Umbilical cord (tissue), 2 donors: ENCODE data around the gene SERTAD2. TPM values are rescaled to one million over a fixed set of nuclear protein-coding genes. Genes with fewer than 3 reads are reported as not detected.
A peak's percentile ranks its signal among the peaks of the same experiment; 100 is the strongest.

Source experiments
- DNase-seq: peaks from one replicate; pipeline ENCODE4 v3.0.0-alpha.2; 2015; ENCODE audit warnings: low spot score
- total RNA-seq: library from RNA; depleted of rRNA; stranded (reverse); fragments of >200 nt; gene quantifications from one replicate; pipeline ENCODE4 v1.2.3, GENCODE V29; 2014; ENCODE audit warnings: low replicate concordance; ENCODE audit not compliant: insufficient read depth

SERTAD2 gene
- total RNA-seq, 1 donor from 2014 or later: 6.3 TPM

DNA sequence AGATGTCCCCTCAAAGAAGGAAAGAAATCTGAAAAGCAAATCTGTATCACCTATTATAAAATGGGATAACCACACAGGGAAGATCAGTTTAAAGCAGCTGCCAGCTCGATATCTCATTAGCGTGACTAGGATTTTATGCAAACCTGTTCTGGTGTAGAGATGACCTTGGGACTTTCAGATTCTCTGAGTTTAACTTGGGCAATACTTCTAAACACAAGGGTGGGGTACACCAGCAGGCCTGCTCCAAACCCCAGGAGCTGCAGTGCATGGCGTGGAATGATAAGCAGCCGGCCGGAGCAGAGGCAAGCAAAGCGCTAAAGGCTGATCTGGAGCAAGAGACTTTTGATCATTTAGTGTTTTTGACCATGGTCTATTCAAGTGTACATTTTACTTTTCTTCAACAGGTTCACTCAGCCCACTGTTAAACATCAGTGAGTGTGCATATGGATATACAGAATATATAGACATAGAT is 4.7 kb downstream of the SERTAD2 start:
- peak; percentile 63 for DNase-seq

DNA sequence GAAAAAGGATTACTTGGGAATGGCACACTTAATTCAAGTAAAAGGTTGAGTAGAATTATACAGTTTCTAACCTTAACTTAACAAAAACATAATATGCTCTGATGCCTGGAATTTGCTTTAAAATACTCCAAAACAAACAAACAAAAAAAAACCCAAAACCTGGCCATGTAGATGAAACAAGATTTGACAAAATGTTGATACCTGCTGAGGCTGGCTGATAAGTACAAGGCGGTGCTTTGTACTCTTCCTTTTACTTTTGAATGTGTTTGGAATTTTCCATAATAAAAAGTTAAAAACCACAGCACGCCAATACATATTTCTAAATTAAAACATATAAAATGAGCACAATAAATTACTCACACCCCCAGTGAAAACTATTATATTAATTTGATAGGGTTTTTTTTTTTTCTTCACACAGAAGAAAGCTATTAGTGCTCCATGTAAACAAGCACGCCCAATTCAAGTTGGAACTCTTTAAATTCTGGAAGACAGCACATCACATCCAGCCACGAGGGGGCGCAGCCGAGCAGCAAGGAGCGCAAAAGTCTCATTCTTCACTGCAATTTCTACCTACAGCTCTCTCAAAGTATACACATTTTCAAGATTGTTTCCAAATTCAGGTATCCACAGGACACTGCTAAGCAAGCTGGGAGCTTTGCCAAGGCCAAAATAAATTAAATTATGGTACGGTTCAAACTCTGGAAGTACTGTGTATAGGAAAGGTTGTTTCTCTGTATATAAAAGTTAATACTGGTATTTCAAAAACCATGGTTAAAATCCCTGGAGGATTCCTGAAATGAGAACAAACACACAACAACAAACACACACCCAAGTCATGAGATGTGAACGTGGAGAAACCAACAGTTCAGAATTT is 7.5 kb downstream of the SERTAD2 start:
- DNase-seq: peak; percentile 84

DNA sequence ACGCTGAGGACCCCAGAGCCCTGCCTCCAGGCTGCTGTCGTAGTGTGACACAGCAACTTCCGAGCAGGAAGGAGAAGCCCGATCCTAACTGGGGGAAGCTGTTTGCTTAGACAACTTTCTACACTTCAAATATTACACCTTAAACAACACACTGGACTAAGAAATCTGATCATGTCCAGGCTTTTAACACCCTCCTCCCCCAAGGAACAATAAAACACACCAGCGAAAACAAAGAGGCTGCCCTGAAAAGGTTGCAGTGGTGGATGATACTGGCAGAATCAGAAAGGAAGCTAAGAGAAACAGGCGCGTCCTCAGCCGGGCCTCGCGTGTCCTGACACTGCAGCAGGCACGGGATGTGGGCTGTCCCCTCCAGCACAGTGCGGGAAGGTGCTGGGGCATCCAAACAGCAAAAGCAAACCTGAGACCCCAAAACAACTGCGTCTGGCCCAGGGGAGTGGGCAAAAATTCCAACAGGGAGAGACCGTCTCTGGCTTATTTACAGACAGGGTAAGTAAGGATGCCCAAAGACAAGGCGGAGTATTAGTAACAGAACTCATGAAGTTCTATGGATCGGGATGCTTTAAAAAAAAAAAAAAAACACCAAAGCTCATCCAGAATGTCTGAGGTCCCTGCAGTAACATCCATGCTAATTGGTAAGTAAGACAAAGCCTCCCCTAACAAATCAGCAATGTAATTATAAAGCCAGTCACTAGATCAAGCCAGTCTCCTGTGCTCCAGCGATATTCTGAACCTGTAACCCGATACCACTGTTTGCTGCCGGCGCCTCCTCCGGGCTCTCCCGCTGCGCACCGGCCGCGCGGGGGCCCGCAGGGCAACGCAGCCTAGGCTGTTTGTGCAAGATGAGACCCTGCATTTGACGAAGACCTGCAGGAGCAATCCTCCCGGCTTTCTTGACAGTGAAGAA is 9.0 kb downstream of the SERTAD2 start:
- DNase-seq: peak; percentile 95

DNA sequence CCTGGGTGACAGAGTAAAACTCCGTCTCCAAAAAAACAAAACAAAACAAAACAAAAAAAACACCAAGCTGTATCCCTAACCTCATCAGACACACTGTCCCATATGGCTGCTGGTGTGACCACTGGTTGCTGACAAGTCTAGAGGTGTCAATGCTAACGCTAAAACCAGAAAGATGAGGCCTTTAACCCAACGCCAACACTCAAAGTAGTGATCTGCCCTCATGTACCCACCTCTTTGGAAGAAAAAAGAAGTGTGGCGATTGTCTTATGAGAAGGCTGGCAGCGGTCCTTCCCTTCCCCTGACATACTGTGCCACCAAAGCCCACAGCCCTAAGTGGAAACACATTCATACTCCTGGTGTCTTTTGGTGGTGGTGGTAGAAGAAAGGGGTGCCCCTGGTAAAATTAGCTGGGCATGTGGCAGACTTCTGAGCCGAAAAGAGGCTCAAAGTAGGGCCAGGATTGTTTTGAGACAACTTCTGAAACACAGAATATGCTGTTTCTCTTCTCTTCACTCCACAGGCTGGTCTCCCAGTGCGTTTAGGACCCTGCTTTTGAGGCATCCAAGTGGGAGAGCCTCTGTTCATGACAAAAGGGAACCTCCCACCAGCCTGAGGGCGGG is 9.8 kb downstream of the SERTAD2 start:
- no peak for DNase-seq

DNA sequence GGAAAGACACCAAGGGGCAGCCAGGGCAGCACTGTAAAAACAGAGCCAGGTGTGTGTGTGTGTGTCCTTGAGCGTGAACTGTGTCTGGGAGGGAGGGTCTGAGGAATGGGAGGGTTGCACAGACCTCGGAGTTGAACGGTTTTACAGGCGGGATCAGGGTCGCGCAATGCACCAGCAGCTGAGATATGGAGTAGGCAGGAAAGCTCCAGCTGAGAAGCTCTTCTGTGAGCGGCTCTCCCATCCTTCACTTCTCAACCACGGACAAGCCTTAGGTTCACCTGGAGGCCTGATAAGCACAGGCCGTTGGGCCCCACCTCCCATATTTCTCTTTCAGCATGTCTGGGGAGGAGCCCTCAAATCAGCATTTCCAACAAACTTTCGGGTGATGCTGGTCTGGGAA is 12.1 kb downstream of the SERTAD2 start:
- DNase-seq: no peak

DNA sequence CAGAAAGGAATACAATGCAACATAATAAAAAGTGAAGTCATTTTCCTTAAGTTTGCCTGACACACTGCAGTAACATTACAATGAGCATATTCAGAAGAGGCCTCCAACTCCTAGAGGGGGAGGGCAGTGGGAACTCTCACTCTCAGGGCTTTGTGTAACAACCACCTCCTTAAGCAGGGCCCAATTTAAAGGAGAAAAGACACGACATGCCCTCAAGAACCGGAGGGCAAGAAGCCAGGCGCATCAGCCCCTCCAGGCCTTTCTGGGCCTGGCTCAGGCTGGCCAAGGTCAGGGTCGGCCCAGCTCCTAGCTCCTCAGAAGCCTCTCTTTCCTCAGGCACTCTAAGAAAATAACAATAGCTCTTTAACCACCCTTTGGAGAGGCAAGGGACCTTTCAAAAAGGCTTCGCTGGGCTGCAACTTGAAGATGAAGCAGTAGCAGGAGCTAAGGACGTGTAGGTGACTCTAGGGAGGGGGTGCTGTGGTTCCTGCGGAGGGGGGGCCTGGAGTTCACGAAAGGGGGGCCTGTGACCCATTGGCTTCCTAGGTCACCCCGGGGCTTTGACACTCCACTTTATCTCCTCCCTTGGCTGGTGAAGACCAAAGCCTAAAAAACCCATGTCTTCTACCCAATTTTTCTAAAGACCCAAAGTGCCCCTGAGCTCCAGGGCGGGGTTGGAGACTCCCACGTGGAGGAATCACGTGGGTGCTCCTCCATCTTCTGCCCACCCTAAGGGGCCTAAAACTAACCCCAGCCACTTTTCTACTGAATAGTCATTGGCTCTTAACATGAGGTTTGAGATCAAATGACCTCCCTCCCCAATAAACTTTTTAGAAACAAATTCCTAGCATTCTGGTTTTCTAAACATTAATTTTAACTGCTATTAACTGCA is 13.3 kb downstream of the SERTAD2 start:
- no peak for DNase-seq

DNA sequence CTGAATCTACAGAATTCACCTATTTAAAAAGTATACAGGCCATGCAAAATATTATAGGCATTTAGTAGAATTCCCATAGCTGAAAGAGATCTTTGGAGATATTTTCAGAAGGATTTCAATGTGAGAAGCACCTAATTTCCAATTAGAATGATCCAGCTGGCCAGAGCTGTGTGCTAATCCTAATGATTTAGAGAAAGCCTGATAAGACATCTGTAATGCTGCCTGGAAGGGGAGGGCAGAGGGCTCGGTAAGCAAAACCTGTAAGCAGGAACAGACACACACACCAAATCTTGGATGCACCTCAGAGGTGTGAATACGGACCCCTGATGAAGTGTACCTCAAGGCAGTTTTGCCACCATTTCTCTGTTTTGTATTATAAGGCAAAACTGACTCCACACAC is 14.0 kb downstream of the SERTAD2 start:
- DNase-seq: no peak

DNA sequence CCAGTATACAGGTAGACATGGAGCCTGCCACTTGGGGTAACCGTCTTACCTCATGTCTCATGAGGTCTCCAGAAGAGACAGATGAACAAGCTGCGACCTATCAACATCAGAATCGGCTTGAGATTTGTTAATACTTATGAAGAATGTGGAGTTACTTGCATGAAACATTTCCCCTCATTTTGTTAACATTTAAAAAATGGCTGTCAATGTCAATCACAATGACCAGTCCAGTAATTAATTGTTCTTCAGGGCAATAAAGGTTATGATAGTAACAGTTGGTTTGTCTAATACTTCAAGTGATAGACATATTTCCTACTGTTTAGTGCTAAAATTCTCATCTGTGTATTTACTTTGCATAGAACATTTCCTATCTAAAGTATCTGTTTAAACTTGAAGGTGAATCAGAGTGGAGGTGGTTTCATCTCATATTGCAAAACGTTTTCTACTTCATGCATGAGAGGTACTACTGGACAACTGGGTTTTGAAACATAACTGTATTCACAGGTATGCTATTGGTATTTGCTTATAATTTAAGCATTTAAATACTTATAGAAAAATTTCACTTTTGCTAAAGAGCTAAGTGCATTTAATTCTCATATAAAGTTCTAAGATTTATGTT is 15.1 kb downstream of the SERTAD2 start:
- DNase-seq: no peak

DNA sequence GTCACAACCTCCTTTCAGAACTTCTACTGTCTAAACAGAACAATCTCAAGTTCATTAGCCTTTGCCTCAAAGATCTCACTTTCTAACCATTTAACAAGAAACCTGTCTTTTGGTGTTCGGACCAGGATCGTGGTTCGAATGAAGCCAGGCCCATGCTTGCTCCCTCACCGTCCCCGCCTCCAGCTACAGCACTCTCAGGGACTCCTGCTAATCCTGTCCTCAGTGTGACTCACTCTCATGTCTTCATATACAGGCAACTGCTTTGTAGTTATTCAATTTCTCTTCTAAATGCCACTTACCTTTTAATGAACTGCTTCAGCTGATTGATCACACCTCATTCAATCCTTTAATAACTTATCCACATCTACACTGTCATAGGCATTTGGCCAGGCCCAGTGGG is 15.8 kb downstream of the SERTAD2 start:
- no peak for DNase-seq

DNA sequence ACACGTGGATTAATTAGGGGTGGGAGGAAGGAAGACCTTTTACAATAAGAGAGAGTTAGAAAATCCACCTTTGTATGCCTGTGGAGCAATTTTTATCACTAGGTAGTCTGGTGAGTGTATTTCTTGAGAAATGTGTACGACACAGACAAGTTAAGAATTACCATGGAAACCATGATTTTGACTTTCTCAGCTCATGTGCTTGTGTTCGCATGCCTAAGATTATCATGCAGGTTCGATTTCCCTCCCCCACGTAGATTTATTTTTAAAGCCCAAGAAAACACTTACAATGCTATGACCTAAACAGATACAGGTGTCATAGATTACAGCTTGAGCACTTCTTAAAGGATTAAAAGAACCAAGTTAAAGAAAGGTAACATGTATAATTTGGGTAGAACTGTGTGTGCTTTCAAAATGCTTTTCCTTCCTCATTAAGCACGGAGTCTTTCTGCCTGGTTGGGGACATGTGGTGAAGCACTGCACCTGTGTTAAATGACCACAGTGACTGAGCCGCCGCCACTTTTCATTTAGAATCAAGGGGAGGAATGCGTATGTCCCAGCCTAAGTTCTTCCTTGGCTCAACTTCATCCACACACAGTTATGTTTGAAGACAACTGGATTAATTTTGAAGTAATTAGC is 16.6 kb downstream of the SERTAD2 start:
- DNase-seq: no peak

DNA sequence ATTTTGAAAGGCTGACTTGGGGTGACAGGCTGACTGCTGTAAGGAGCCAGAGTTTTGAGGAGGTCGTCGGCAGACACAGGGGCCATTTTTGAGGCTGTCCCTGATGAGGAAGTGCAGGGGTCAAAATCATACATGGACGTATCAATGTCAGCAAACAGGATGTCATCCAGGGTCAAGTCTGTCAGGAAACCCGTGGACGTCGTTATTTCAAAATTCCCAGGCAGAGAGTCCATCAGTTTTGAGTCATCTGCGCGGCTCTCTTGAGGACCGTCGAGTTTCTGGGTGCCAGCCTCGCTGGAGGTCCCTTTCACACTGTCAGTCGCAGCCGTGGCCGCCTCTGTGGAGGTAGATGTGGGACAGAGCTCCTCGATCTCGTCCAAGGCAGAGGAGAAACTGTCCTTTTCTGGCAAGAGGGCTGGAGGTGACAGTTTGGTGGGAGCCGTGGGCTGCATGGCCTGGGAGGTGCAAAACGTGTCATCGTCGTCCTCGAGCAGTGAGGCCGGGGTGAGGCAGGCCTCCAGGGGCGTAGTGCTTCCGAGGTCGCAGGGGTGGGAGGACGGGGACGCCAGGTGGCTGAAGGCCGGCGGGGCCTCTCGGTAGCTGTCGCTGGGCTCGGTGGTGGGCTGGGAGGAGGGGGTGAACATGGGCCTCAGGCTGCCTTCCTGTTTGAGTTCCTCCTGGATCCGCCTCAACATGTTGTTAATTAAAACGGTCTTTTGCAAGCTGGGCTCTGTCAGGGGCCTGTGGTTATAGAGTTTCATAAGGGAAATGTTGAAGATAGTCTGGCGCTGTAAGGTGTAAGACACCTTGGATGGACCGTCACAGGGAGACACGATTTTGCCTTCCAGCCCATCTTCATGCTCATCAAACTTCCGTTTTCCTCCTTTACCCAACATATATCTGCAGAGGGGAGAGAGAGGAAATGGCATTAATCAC is 17.5 kb downstream of the SERTAD2 start:
- DNase-seq: no peak

DNA sequence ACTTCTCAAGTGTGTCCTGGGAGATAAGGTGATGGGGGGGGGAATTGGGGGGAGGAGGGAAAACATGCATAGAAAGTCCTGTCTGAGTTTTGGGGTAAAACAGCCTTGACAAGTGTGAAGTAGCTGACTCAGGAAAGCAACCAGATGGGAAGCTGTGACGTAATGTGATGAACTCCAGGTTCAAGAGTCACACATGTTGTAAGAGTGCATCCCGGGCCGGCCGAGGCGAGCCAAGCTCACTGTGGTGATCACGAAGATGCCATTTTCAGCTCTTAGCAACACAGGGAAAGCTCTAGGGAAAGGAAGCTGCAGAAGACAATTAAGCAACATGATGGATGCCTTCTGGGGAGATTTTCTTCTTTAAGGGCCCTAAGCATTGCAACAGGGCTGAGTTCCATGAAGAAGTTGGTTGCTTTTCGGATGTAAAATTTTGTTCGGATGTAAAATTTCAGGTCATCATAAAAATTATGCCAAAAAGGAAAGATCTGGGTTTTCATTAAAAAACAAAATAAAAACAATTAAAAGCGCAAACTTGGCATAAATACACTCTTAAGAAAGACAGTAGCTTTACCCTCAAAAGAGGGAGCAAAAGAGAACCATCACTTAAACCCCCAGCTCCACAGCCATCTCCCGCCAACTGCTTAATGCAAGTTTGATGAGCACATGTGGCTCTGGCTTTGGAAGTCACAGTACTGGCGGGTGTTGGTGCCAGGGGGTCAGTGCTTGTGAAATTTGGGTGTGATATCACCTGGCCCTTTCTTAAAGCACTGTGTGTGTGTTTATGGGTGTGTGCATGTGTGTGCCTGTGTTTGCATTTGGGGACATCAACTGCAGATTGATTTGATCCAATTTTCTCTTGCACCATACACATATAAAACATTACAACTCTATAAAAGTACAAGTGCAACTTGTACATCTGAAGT is 19.1 kb downstream of the SERTAD2 start:
- DNase-seq: no peak

DNA sequence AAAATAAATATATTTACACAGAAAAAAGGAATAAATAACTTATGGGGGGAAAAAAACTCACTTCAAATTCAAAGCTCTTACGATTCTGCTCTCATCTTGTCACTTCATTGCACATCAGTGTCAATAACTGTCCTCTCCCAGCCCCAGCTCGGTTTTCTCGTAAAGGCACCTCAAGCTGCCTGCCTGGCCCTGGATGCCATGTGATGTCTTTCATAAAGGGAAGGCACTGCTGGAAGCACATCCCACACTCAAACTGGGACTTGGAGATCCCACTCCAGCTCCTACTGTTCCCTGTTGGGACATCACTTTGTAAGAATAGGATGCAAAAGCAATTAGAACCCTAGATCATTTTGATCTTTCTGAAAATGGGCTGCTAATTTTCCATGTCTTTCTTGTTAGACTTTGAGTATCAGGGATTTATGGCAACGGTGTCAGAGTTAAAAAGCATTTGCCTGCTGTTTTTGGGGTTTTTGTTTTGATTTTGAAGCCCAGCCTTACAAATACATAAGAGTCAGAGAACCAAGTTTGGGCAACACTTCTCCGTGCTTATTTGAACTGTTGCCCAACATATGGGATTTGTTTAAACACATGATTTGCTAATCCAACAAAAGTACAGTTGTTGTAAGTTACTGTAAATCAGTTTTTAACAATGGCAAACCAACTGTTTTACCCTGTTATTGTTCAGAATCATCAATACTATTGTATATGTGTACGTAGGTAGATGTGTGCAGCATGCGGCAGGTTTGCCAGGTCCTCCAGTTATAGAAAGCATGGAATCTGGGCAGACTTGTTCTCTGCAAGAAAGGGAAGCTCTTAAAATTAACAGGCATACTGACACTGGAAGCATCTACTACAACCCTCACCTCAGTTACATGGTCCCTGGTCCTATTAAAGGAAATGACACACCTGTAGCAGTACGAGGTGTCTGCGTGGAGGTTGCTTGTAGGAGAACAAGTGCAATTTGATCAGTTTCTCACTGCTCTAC is 20.6 kb downstream of the SERTAD2 start:
- DNase-seq: no peak

DNA sequence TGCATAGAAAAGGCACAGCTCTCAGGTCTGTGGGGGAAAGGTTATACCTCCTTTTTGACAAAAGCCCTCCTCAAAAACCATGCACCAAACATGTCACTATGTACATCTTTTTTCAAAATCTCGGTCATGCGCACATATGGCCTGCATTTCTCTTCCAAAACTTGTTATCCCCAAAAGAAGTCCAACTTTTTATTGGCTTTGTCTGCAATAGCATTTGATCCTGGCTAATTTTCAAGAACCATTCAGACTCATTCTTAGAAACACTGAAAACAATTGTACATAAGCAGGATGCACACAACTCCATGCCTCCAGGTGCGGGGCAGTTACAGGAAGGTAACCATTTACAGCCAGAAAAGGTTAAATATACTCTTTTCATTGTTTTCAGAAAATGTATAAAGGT is 21.9 kb downstream of the SERTAD2 start:
- no peak for DNase-seq

DNA sequence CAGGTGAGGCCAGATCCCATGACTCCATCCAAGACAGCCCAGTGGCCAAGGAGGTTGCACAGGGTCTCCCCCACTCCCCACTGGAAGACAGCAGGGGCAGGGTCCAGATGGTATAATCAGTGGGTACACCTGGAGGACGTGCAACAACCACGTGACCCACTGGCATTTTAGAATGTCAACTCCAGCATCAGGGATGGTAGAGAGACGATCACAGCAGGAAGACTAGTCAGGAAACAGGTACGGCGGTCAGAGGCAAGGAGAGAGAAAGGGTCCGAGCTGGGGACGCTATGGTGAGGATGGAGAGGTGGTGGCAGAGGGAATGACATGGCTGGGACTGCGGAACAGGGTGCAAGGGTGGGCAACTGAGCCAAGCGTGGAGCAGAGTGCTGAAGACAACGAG is 23.0 kb downstream of the SERTAD2 start:
- DNase-seq: no peak

DNA sequence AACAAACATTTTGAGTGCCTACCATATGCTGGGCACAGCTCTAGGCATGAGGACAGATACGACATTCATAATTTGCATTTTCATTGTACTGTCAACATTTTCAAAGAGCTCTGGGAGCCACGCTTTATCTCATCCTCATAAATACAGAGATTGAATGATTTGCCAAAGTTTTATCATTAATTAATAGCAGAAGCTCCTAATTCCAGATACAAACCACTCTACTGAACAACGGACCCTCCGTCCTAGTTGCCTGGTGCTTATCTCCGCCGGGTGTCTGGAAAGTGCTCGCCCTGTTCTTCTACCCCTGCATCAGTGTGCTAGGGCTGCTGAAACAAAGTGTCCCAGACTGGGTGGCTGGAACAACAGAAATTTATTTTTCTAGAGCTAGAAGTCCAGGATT is 23.8 kb downstream of the SERTAD2 start:
- DNase-seq: no peak
